A549 (cell line): Measurements from ENCODE around the gene SMAP1. TPM values are rescaled to one million over a fixed set of nuclear protein-coding genes. Genes with fewer than 3 reads are reported as not detected.

Source experiments
- ATAC-seq, 2 experiments: fragments of 200-7000 bp in 1 of 2; fragments of >200 bp in 1 of 2; cut with Nextera tagmentation in 1 of 2; cut with Tn5 transposase in 1 of 2; 3 replicates each; pipeline versions ENCODE4 v1.8.0 to v1.9.1; 2018 to 2020; ENCODE audit warnings: mild to moderate bottlenecking in 1 of 2, moderate library complexity in 1 of 2
- CTCF ChIA-PET: fragments of 300-600 bp; sonication (Branson Sonifier 250); formaldehyde crosslinking; extraction: SDS; loops from one replicate; lab custom pipeline; 2021; ENCODE audit warnings: antibody characterized with exemption, inconsistent platforms; lab: Yijun Ruan, JAX
- POLR2A ChIA-PET: fragments of 350-600 bp; formaldehyde crosslinking; extraction: SDS; loops from one replicate; lab custom pipeline; 2021; ENCODE audit warnings: antibody characterized with exemption, inconsistent platforms; lab: Yijun Ruan, JAX
- DNase-seq, 2 experiments: peaks; one replicate each; pipeline versions ENCODE4 v3.0.0 to v3.0.0-alpha.2; 2011 to 2016; ENCODE audit warnings: low read depth in 1 of 2, low spot score in 1 of 2
- FAIRE-seq: peaks from 2 replicates; lab custom pipeline; 2011; peaks lifted over from hg19 to GRCh38; lab: Jason Lieb, UNC
- H3K27ac ChIP-seq, 2 experiments: fragments of >200 bp; sonication (Bioruptor Twin); formaldehyde crosslinking; 3 replicates each; pipeline ENCODE4 v1.5.1; 2016 to 2017
- H3K4me1 ChIP-seq: fragments of >200 bp; sonication (Bioruptor Twin); formaldehyde crosslinking; 3 replicates; pipeline ENCODE4 v1.6.1; 2016
- H3K4me2 ChIP-seq: fragments of >200 bp; sonication (Bioruptor Twin); formaldehyde crosslinking; 3 replicates; pipeline ENCODE4 v1.6.1; 2016
- H3K4me3 ChIP-seq: fragments of >200 bp; sonication (Bioruptor Twin); formaldehyde crosslinking; 3 replicates; pipeline ENCODE4 v1.5.1; 2016
- H3K9me3 ChIP-seq: fragments of >200 bp; sonication (Bioruptor Twin); formaldehyde crosslinking; 3 replicates; pipeline ENCODE4 v1.6.1; 2016
- ATOH8 ChIP-seq: fragments of 250-450 bp; sonication (Bioruptor Pico); IDR thresholded peaks from 2 replicates; pipeline ENCODE4 v1.5.0; 2020; ENCODE audit warnings: low read depth, mild to moderate bottlenecking, moderate library complexity
- BCL3 ChIP-seq: fragments of >200 bp; sonication (Bioruptor Twin); formaldehyde crosslinking; IDR thresholded peaks from 3 replicates; pipeline ENCODE4 v1.6.1; 2016
- CBX8 ChIP-seq: fragments of 200-600 bp; sonication (generic); IDR thresholded peaks from 2 replicates; pipeline ENCODE4 v1.6.1; 2016
- CEBPB ChIP-seq, 2 experiments: fragments of >200 bp in 1 of 2; sonication (Bioruptor Twin) in 1 of 2; formaldehyde crosslinking in 1 of 2; IDR thresholded peaks; 2 replicates each; pipeline ENCODE4 v1.6.1; 2012 to 2016
- CHD2 ChIP-seq: fragments of 150-350 bp; IDR thresholded peaks from 2 replicates; pipeline ENCODE4 v1.6.1; 2014; ENCODE audit warnings: low read length; ENCODE audit not compliant: partially characterized antibody
- CHD4 ChIP-seq: fragments of 200-600 bp; sonication (generic); IDR thresholded peaks from 2 replicates; pipeline ENCODE4 v1.6.1; 2016; ENCODE audit warnings: antibody characterized with exemption, mild to moderate bottlenecking, borderline replicate concordance
- EP300 ChIP-seq, 2 experiments: fragments of >200 bp; sonication (Bioruptor Twin); formaldehyde crosslinking; IDR thresholded peaks; 2 replicates in 1 of 2; 3 replicates in 1 of 2; pipeline ENCODE4 v1.6.1; 2016 to 2017
- FOSB ChIP-seq: fragments of 250-450 bp; sonication (Bioruptor Pico); IDR thresholded peaks from 2 replicates; pipeline ENCODE4 v1.5.0; 2020; ENCODE audit warnings: mild to moderate bottlenecking, moderate library complexity
- FOSL2 ChIP-seq, 2 experiments: fragments of 450-650 bp in 1 of 2; fragments of >200 bp in 1 of 2; sonication (Bioruptor Twin) in 1 of 2; formaldehyde crosslinking; IDR thresholded peaks; 2 replicates each; pipeline versions ENCODE4 v1.5.0 to v1.6.1; 2016 to 2020; ENCODE audit warnings: mild to moderate bottlenecking in 1 of 2, moderate library complexity in 1 of 2
- HOXB13 ChIP-seq: fragments of 250-450 bp; sonication (Bioruptor Pico); IDR thresholded peaks from 2 replicates; pipeline ENCODE4 v1.5.0; 2020; ENCODE audit warnings: low read depth, mild to moderate bottlenecking, moderate library complexity
- JUN ChIP-seq, 2 experiments: fragments of >200 bp; sonication (Bioruptor Twin); formaldehyde crosslinking; IDR thresholded peaks; 2 replicates in 1 of 2; 3 replicates in 1 of 2; pipeline ENCODE4 v1.6.1; 2016 to 2017
- JUNB ChIP-seq: fragments of >200 bp; sonication (Bioruptor Twin); formaldehyde crosslinking; IDR thresholded peaks from 2 replicates; pipeline ENCODE4 v1.6.1; 2016
- KDM1A ChIP-seq: fragments of 200-600 bp; sonication (generic); IDR thresholded peaks from 2 replicates; pipeline ENCODE4 v1.6.1; 2016; ENCODE audit warnings: low read depth, mild to moderate bottlenecking
- KDM5A ChIP-seq: fragments of 200-600 bp; sonication (generic); IDR thresholded peaks from 2 replicates; pipeline ENCODE4 v1.6.1; 2016; ENCODE audit warnings: antibody characterized with exemption, mild to moderate bottlenecking
- MAFK ChIP-seq: fragments of 450-650 bp; IDR thresholded peaks from 2 replicates; pipeline ENCODE4 v1.6.1; 2014; ENCODE audit not compliant: partially characterized antibody
- MAX ChIP-seq: IDR thresholded peaks from 2 replicates; pipeline ENCODE4 v1.6.1; 2012
- MYC ChIP-seq: IDR thresholded peaks from 2 replicates; pipeline ENCODE4 v1.6.1; 2012; ENCODE audit warnings: mild to moderate bottlenecking, inconsistent platforms, low read length, improper control_type of control experiment, borderline replicate concordance
- NR3C1 ChIP-seq: fragments of >200 bp; sonication (Bioruptor Twin); formaldehyde crosslinking; IDR thresholded peaks from 3 replicates; pipeline ENCODE4 v1.6.1; 2017
- PBX3 ChIP-seq: IDR thresholded peaks from 2 replicates; pipeline ENCODE4 v1.6.1; 2012
- PHF8 ChIP-seq: fragments of 200-600 bp; sonication (generic); IDR thresholded peaks from 2 replicates; pipeline ENCODE4 v1.6.1; 2016; ENCODE audit warnings: low read depth, mild to moderate bottlenecking, antibody characterized with exemption, moderate library complexity, borderline replicate concordance
- POLR2A ChIP-seq: IDR thresholded peaks from 2 replicates; pipeline ENCODE4 v1.6.1; 2012; ENCODE audit warnings: mild to moderate bottlenecking, low read length
- POLR2AphosphoS2 ChIP-seq: conservative IDR thresholded peaks from 2 replicates; pipeline ENCODE4 v1.6.1; 2012; ENCODE audit warnings: low read length, improper control_type of control experiment, inconsistent platforms
- RAD21 ChIP-seq, 2 experiments: fragments of >200 bp in 1 of 2; sonication (Bioruptor Twin) in 1 of 2; formaldehyde crosslinking in 1 of 2; IDR thresholded peaks in 1 of 2; conservative IDR thresholded peaks in 1 of 2; 2 replicates in 1 of 2; 3 replicates in 1 of 2; pipeline ENCODE4 v1.6.1; 2012 to 2018; ENCODE audit warnings: inconsistent platforms in 1 of 2
- RNF2 ChIP-seq: fragments of 200-600 bp; sonication (generic); IDR thresholded peaks from 2 replicates; pipeline ENCODE4 v1.6.1; 2016; ENCODE audit warnings: low read depth, mild to moderate bottlenecking, antibody characterized with exemption, moderate library complexity, borderline replicate concordance
- USF2 ChIP-seq: fragments of 450-650 bp; IDR thresholded peaks from 2 replicates; pipeline ENCODE4 v1.6.1; 2014; ENCODE audit warnings: antibody characterized with exemption
- ZC3H11A ChIP-seq: fragments of 450-650 bp; IDR thresholded peaks from 2 replicates; pipeline ENCODE4 v1.6.1; 2014; ENCODE audit warnings: antibody characterized with exemption, mild to moderate bottlenecking
- ZFP36 ChIP-seq: fragments of 450-650 bp; IDR thresholded peaks from 2 replicates; pipeline ENCODE4 v1.6.1; 2014; ENCODE audit warnings: borderline replicate concordance; ENCODE audit not compliant: partially characterized antibody
- ZSCAN20 ChIP-seq: fragments of 250-450 bp; sonication (Bioruptor Pico); IDR thresholded peaks from 2 replicates; pipeline ENCODE4 v1.8.0; 2022; ENCODE audit warnings: mild to moderate bottlenecking, moderate library complexity
- WGBS: methylation state at CpG from one replicate; pipeline ENCODE4 v1.1.6; 2017; ENCODE audit errors: missing lambda C conversion rate; 5-methylcytosine and 5-hydroxymethylcytosine counted together
- polyA plus RNA-seq, 4 experiments: library from polyadenylated mRNA; depleted of rRNA in 3 of 4; stranded (reverse); fragments of >200 nt; fragmentation: RNase III in 1 of 4; extraction: RNeasy Plus Mini Kit Qiagen cat#74134 plus additional on column Dnase treatment in 1 of 4; gene quantifications; 2 replicates in 3 of 4; 3 replicates in 1 of 4; pipeline ENCODE4 v1.2.3, GENCODE V29; 2011 to 2017

SMAP1 gene
- polyA plus RNA-seq, 2 of the 4 experiments (the other 2 are of a cell fraction): 15.6 to 27.8 TPM

GRCh38 chr6:70708448-70708847, 40.8 kb downstream of the SMAP1 start:
- Histone ChIP-seq H3K27ac (no peak overlapping the region), H3K9me3 (no peaks in the 10 kb centered on the region), H3K4me3 (no peak overlapping the region), H3K4me1 (peaks cover 4% of the 10 kb centered on the region; the same call in 2 of the 3 replicates), H3K4me2 (no peak overlapping the region)
- 92% methylated on average over 2 of the region's 2 CpGs for WGBS
- TF ChIP-seq JUNB: no peak
- no peak for TF ChIP-seq ZC3H11A
- no peak for TF ChIP-seq JUN (IDR thresholded peaks at IDR 0.05)
- TF ChIP-seq USF2: no peak
- TF ChIP-seq ZFP36: no peak
- no peak for TF ChIP-seq POLR2AphosphoS2
- TF ChIP-seq MAFK: no peak
- no peak for TF ChIP-seq PHF8
- no peak for TF ChIP-seq BCL3
- TF ChIP-seq MAX: no peak
- no peak for TF ChIP-seq CEBPB (IDR thresholded peaks at IDR 0.05)
- no peak for TF ChIP-seq RNF2
- TF ChIP-seq CHD4: no peak
- no peak for TF ChIP-seq FOSB (CRISPR knock-in tag)
- TF ChIP-seq POLR2A: no peak
- ChIA-PET POLR2A (no interaction called here), CTCF (interaction anchor here (2.5 to 3.0 kb wide), 2 partner anchors 177 to 247 kb away, joined by 13 to 36 read pairs; no protein-coding TSS in a partner anchor)
- DNase-seq: no peak
- no peak for ATAC-seq
- FAIRE-seq: no peak

GRCh38 chr6:70709826-70710225, 42.1 kb downstream of the SMAP1 start:
- DNase-seq: peak in 1 of 2 experiments; percentile 18
- Histone ChIP-seq H3K4me2 (no peak overlapping the region), H3K27ac (no peak overlapping the region), H3K9me3 (no peaks in the 10 kb centered on the region), H3K4me1 (peaks cover 4% of the 10 kb centered on the region; the same call in 2 of the 3 replicates), H3K4me3 (no peak overlapping the region)
- POLR2A ChIA-PET: no interaction called here
- no peak for TF ChIP-seq EP300 (IDR thresholded peaks at IDR 0.05)
- peak in 1 of 2 experiments; percentile 33; a peak in 1 of 4 replicates for TF ChIP-seq CEBPB (IDR thresholded peaks at IDR 0.05)
- no peak for TF ChIP-seq FOSL2 (IDR thresholded peaks at IDR 0.05)
- peak; percentile 44 for TF ChIP-seq FOSL2 (CRISPR knock-in tag; IDR thresholded peaks at IDR 0.05)
- peak in 1 of 2 experiments; percentile 31; a peak in 1 of 6 replicates for ATAC-seq
- no peak for FAIRE-seq
- 73% methylated on average over 3 of the region's 3 CpGs for WGBS
- CTCF ChIA-PET: interaction anchor here (2.1 kb wide), 1 partner anchor 175 kb away, joined by 13 read pairs; no protein-coding TSS in a partner anchor

- ChIA-PET CTCF (no interaction called here), POLR2A (no interaction called here)
- no peak for DNase-seq
- TF ChIP-seq NR3C1 (no peak), ZFP36 (no peak), MAX (no peak), ZSCAN20 (CRISPR knock-in tag) (no peak), CEBPB (IDR thresholded peaks at IDR 0.05) (no peak), HOXB13 (CRISPR knock-in tag) (no peak), RAD21 (conservative IDR thresholded peaks at IDR 0.05 in 1 of 2, IDR thresholded peaks at IDR 0.05 in 1 of 2) (no peak), MYC (no peak), BCL3 (no peak), PBX3 (no peak), POLR2A (no peak), ATOH8 (no peak), KDM5A (no peak), CBX8 (no peak), CHD2 (no peak), KDM1A (no peak), POLR2AphosphoS2 (no peak)
- no peak for FAIRE-seq
- no peak for ATAC-seq
- Histone ChIP-seq H3K4me1 (peaks cover 4% of the 10 kb centered on the region; the same call in 2 of the 3 replicates), H3K27ac (no peak overlapping the region), H3K4me3 (no peak overlapping the region), H3K9me3 (0 out of 3 replicates have a peak, but pooled peaks cover 4% of the 10 kb centered on the region), H3K4me2 (no peak overlapping the region)
These were observed 47.1 kb downstream of the SMAP1 start for GRCh38 chr6:70714716-70715257.
